ENCODE data around the gene NPRL2. TPM values are rescaled to one million over a fixed set of nuclear protein-coding genes. Genes with fewer than 3 reads are reported as not detected.

The NPRL2 gene
- total and polyA plus RNA-seq, 2 of the 13 experiments (the other 11 are each of a cell fraction or from before 2014, with no cell fraction given): 30.6 to 51.4 TPM

- TF ChIP-seq MYPOP (CRISPR knock-in tag; IDR thresholded peaks at IDR 0.05): peak; percentile 89; the same call in 1 of the 2 replicates
- peak in 1 of 2 experiments; percentile 79; a peak in 2 of 4 replicates for TF ChIP-seq HMGXB4 (CRISPR knock-in tag; IDR thresholded peaks at IDR 0.05; ENCODE audit: borderline replicate concordance in 1 of 2, low read depth in 1 of 2)
- no peak for TF ChIP-seq ADNP (CRISPR knock-in tag; IDR thresholded peaks at IDR 0.05)
- no peak for TF ChIP-seq CREBL2 (CRISPR knock-in tag; IDR thresholded peaks at IDR 0.05; ENCODE audit: borderline replicate concordance)
- TF ChIP-seq ZNF224 (CRISPR knock-in tag; IDR thresholded peaks at IDR 0.05): no peak
- no peak for TF ChIP-seq ZNF329 (CRISPR knock-in tag; IDR thresholded peaks at IDR 0.05; ENCODE audit: low read depth)
- peak; percentile 26 for TF ChIP-seq THRA (CRISPR knock-in tag; IDR thresholded peaks at IDR 0.05; ENCODE audit: borderline replicate concordance)
- TF ChIP-seq AKAP8 (CRISPR knock-in tag; IDR thresholded peaks at IDR 0.05): peak; percentile 96
- TF ChIP-seq ZNF318 (CRISPR knock-in tag; IDR thresholded peaks at IDR 0.05): no peak
- TF ChIP-seq ZNF83 (CRISPR knock-in tag; IDR thresholded peaks at IDR 0.05; ENCODE audit: borderline replicate concordance): 0 out of 2 replicates have a peak, but pooled peaks have one; percentile 38
- TF ChIP-seq AGO1 (IDR thresholded peaks at IDR 0.05; ENCODE audit: low read depth, low read length, poor library complexity, severe bottlenecking): peak; percentile 100
- no peak for TF ChIP-seq XBP1 (CRISPR knock-in tag; IDR thresholded peaks at IDR 0.05)
- no peak for TF ChIP-seq SNAI1 (CRISPR knock-in tag; IDR thresholded peaks at IDR 0.05; ENCODE audit: borderline replicate concordance)
- peak; percentile 14 for TF ChIP-seq ZNF441 (CRISPR knock-in tag; IDR thresholded peaks at IDR 0.05; ENCODE audit: borderline replicate concordance)
These were observed 51.5 kb downstream of the NPRL2 start, which contains the start of the genes HYAL3 and NAA80 (continued) for GRCh38 chr3:50298836-50299637.

Data from HepG2 (cell line).